ENCODE results near the gene UBL4A.

The UBL4A gene

DNA sequence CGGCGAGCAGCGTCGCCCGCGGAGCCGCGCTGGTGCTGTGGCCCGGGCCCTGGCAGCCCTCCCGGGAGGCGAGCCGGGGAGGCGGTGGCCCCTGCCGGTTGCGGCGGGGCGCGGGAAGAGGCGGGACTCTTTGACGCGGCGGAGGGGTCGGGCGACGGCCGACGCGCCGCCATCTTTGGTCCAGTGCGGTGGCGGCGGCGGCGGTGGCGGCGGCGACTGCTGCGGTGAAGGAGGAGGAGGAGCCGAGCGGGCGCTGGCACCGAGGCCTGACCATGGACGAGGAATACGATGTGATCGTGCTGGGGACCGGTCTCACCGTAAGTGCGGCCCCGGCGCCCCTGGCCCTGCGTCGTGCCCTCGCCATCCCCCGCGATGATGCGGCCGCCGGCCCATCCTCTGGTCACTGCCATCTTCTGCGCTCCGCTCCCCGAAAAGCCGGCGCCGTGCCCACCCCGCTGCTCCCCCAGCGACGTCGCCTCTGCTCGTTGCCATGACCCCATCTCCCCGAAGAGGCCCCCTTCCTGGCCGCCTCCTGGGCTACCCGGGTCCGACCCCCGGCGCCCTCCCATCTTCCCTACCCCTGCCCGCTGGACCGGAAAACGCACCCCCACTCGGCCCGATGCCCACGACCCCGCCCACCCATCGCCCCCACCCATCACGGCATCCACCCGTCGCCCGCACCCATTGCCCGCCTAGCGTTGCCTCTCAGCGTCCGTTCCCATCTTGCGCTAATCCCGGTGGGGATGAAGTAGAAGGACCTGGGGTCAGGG is 49.2 kb downstream of the UBL4A start, which contains the start of gene GDI1:
TSS of gene GDI1 (plus strand) at position 172 of the 770 bp plus-strand sequence. CDS start at position 273, 101 bp downstream.
- DNase-seq: no peak

DNA sequence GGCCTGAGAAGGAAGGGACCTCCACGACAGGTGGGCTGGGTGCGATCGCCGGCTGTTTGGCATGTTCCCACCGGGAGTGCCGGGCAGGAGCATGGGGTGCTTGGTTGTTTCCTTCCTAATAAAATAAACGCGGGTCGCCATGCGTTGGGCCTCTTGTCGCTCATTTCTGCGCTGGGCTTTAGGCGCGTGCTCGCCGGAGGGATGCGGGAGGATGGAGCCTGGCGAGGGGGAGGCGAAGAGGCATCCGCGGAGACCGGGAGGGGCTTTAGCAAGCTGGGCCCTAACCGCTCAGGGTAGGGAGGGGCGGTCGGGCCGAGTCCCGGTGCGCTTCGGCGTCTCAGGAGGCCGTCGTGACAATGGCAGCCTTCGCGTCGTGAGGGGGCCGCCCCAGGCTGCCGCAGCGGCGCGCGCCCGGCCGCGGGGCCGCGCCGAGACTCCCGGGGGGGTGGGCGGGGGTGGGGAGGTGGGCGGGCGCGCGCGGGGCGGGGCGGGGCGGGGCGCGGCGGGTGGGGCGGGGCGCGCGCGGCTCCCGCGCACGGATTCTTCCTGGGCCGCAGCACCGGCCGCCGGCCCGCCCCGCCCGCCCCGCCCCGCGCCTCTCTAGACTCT is 49.9 kb downstream of the UBL4A start:
- no peak for DNase-seq

GRCh38 chrX:154435171-154435733 is 51.2 kb downstream of the UBL4A start:
- DNase-seq: no peak

- DNase-seq: no peak
Measured at GRCh38 chrX:154434394-154435168, 51.8 kb downstream of the UBL4A start.
